Trophoblast cell (in vitro differentiated cells and primary cell): ENCODE measurements around the gene NPL.

Source experiments
- DNase-seq, 2 donors: peaks; one replicate each; pipeline ENCODE4 v3.0.0-alpha.2; 2016
- H2AFZ ChIP-seq: 2 replicates; pipeline ENCODE4 v1.6.1; 2013; ENCODE audit warnings: low read length, moderate library complexity, mild to moderate bottlenecking; ENCODE audit not compliant: insufficient read depth, poor library complexity
- H2AK5ac ChIP-seq: 2 replicates; pipeline ENCODE4 v1.6.1; 2013; ENCODE audit warnings: mild to moderate bottlenecking, low read length
- H2BK120ac ChIP-seq: 2 replicates; pipeline ENCODE4 v1.6.1; 2013; ENCODE audit warnings: low read length, mild to moderate bottlenecking, moderate library complexity; ENCODE audit not compliant: insufficient read depth, poor library complexity
- H2BK12ac ChIP-seq: 2 replicates; pipeline ENCODE4 v1.6.1; 2013; ENCODE audit warnings: mild to moderate bottlenecking, low read length, moderate library complexity
- H2BK5ac ChIP-seq: 2 replicates; pipeline ENCODE4 v1.6.1; 2013; ENCODE audit warnings: low read length, low read depth, moderate library complexity, mild to moderate bottlenecking; ENCODE audit not compliant: poor library complexity
- H3K14ac ChIP-seq: 2 replicates; pipeline ENCODE4 v1.6.1; 2013; ENCODE audit warnings: mild to moderate bottlenecking, low read length
- H3K18ac ChIP-seq: 2 replicates; pipeline ENCODE4 v1.6.1; 2013; ENCODE audit warnings: mild to moderate bottlenecking, low read length
- H3K23ac ChIP-seq: 2 replicates; pipeline ENCODE4 v1.6.1; 2013; ENCODE audit warnings: low read length
- H3K27ac ChIP-seq: 2 replicates; pipeline ENCODE4 v1.5.1; 2013; ENCODE audit warnings: low read depth, mild to moderate bottlenecking, inconsistent platforms, low read length, moderate library complexity
- H3K27me3 ChIP-seq: 2 replicates; pipeline ENCODE4 v1.6.1; 2013; ENCODE audit warnings: inconsistent platforms, mild to moderate bottlenecking, low read length, moderate library complexity; ENCODE audit not compliant: insufficient read depth
- H3K36me3 ChIP-seq, 2 experiments: 1 replicate in 1 of 2; 2 replicates in 1 of 2; pipeline ENCODE4 v1.6.1; 2013; ENCODE audit warnings: low read length in 2 of 2, mild to moderate bottlenecking in 2 of 2, moderate library complexity in 1 of 2; ENCODE audit not compliant: insufficient read depth in 2 of 2, control insufficient read depth in 1 of 2
- H3K4ac ChIP-seq: 2 replicates; pipeline ENCODE4 v1.6.1; 2013; ENCODE audit warnings: low read depth, mild to moderate bottlenecking, low read length, moderate library complexity
- H3K4me1 ChIP-seq, 2 experiments: 1 replicate in 1 of 2; 2 replicates in 1 of 2; pipeline ENCODE4 v1.6.1; 2013; ENCODE audit warnings: low read length in 2 of 2, mild to moderate bottlenecking in 2 of 2, moderate library complexity in 1 of 2; ENCODE audit not compliant: insufficient read depth in 2 of 2, control insufficient read depth in 1 of 2
- H3K4me2 ChIP-seq: 2 replicates; pipeline ENCODE4 v1.6.1; 2013; ENCODE audit warnings: inconsistent platforms, mild to moderate bottlenecking, low read length, moderate library complexity
- H3K4me3 ChIP-seq: 2 replicates; pipeline ENCODE4 v1.5.1; 2013; ENCODE audit warnings: mild to moderate bottlenecking, low read depth, low read length, inconsistent platforms
- H3K79me1 ChIP-seq: one replicate; pipeline ENCODE4 v1.6.1; 2013; ENCODE audit warnings: low read length
- H3K79me2 ChIP-seq: 2 replicates; pipeline ENCODE4 v1.6.1; 2013; ENCODE audit warnings: low read length, mild to moderate bottlenecking; ENCODE audit not compliant: control insufficient read depth, insufficient read depth, poor library complexity
- H3K9ac ChIP-seq: 2 replicates; pipeline ENCODE4 v1.6.1; 2013; ENCODE audit warnings: mild to moderate bottlenecking, low read length
- H3K9me3 ChIP-seq: 2 replicates; pipeline ENCODE4 v1.6.1; 2013; ENCODE audit warnings: low read depth, mild to moderate bottlenecking, control low read depth, inconsistent platforms, low read length; ENCODE audit not compliant: insufficient read depth
- H4K12ac ChIP-seq: 2 replicates; pipeline ENCODE4 v1.6.1; 2013; ENCODE audit warnings: low read depth, mild to moderate bottlenecking, low read length, moderate library complexity
- H4K8ac ChIP-seq: 2 replicates; pipeline ENCODE4 v1.6.1; 2013; ENCODE audit warnings: low read depth, mild to moderate bottlenecking, low read length, moderate library complexity
- H4K91ac ChIP-seq: one replicate; pipeline ENCODE4 v1.6.1; 2013; ENCODE audit warnings: low read depth, mild to moderate bottlenecking, low read length, moderate library complexity
- WGBS: extraction: QIAGEN DNeasy Blood & Tissue Kit; methylation state at CpG from one replicate; pipeline ENCODE4 v1.1.7; 2013; ENCODE audit warnings: missing lambda C conversion rate; ENCODE audit not compliant: insufficient read length, insufficient coverage; ENCODE audit errors: extremely low coverage; 5-methylcytosine and 5-hydroxymethylcytosine counted together

The NPL gene

GRCh38 chr1:182803846-182804245, 14.3 kb downstream of the NPL start:
- Histone ChIP-seq H3K36me3 (no peaks in the 10 kb centered on the region), H2BK12ac (no peak overlapping the region), H4K8ac (no peak overlapping the region), H3K4ac (no peak overlapping the region), H3K4me2 (no peak overlapping the region), H3K4me3 (no peak overlapping the region), H2AK5ac (no peak overlapping the region), H3K27ac (no peak overlapping the region), H3K9me3 (no peaks in the 10 kb centered on the region), H2BK5ac (no peak overlapping the region), H3K79me1 (no peaks in the 10 kb centered on the region), H3K18ac (no peak overlapping the region), H3K27me3 (no peaks in the 10 kb centered on the region), H2BK120ac (no peak overlapping the region), H2AFZ (no peak overlapping the region), H3K9ac (no peak overlapping the region), H3K14ac (no peak overlapping the region), H3K79me2 (no peaks in the 10 kb centered on the region), H3K23ac (no peak overlapping the region), H4K91ac (no peak overlapping the region), H4K12ac (no peak overlapping the region), H3K4me1 (no peaks in the 10 kb centered on the region)
- no CpG with 5 or more reads among the region's 1 CpG for WGBS
- DNase-seq, result no peak

- Histone ChIP-seq H3K4me3 (no peak overlapping the region), H2BK5ac (no peak overlapping the region), H2BK120ac (no peak overlapping the region), H3K27ac (no peak overlapping the region), H3K36me3 (no peaks in the 10 kb centered on the region), H3K23ac (no peak overlapping the region), H3K4ac (no peak overlapping the region), H3K14ac (no peak overlapping the region), H4K91ac (no peak overlapping the region), H3K4me2 (no peak overlapping the region), H3K4me1 (no peaks in the 10 kb centered on the region), H4K8ac (no peak overlapping the region), H3K9ac (no peak overlapping the region), H4K12ac (no peak overlapping the region), H3K79me2 (no peaks in the 10 kb centered on the region), H3K79me1 (no peaks in the 10 kb centered on the region), H3K27me3 (no peaks in the 10 kb centered on the region), H2AK5ac (no peak overlapping the region), H2AFZ (no peak overlapping the region), H3K18ac (no peak overlapping the region), H2BK12ac (no peak overlapping the region), H3K9me3 (no peaks in the 10 kb centered on the region)
- DNase-seq, result no peak
- no CpG with 5 or more reads among the region's 11 CpGs for WGBS
These were observed 16.6 kb downstream of the NPL start for GRCh38 chr1:182806015-182806678.

DNA sequence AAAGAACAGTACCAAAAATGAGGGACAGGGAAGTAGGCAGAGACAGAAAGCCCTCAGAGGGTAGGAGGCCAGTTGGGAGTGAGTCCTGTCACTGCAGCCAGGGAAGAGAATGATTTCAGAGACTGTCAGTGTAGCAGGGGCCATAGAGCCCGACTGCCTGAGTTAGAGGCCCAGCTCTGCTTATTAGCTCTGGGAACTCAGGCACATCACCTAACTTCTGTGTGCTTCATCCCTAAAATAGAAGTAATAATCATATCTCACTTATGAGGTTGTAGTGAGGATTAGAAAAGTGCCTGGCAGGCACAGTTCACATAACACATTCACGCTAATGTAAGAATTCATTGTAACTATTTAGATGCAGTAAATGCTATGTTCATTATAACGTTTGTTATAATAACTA, 18.3 kb downstream of the NPL start:
- Histone ChIP-seq H2BK5ac (no peak overlapping the region), H3K18ac (no peak overlapping the region), H4K91ac (no peak overlapping the region), H3K9me3 (no peaks in the 10 kb centered on the region), H3K23ac (no peak overlapping the region), H3K4ac (no peak overlapping the region), H3K27me3 (no peaks in the 10 kb centered on the region), H3K36me3 (no peaks in the 10 kb centered on the region), H2BK120ac (no peak overlapping the region), H3K4me2 (no peak overlapping the region), H4K12ac (no peak overlapping the region), H3K27ac (no peak overlapping the region), H4K8ac (no peak overlapping the region), H3K14ac (no peak overlapping the region), H2AFZ (no peak overlapping the region), H3K79me1 (no peaks in the 10 kb centered on the region), H3K4me3 (no peak overlapping the region), H3K4me1 (no peaks in the 10 kb centered on the region), H3K9ac (no peak overlapping the region), H2BK12ac (no peak overlapping the region), H3K79me2 (no peaks in the 10 kb centered on the region), H2AK5ac (no peak overlapping the region)
- DNase-seq, result no peak
- WGBS, result no CpG with 5 or more reads among the region's 3 CpGs

- Histone ChIP-seq H2BK5ac (no peak overlapping the region), H3K4me2 (no peak overlapping the region), H3K18ac (no peak overlapping the region), H3K4me1 (no peaks in the 10 kb centered on the region), H3K9me3 (no peaks in the 10 kb centered on the region), H2BK12ac (no peak overlapping the region), H3K79me2 (no peaks in the 10 kb centered on the region), H3K4ac (no peak overlapping the region), H3K23ac (no peak overlapping the region), H2AFZ (no peak overlapping the region), H4K91ac (no peak overlapping the region), H3K79me1 (no peaks in the 10 kb centered on the region), H4K12ac (no peak overlapping the region), H3K4me3 (no peak overlapping the region), H3K9ac (no peak overlapping the region), H2BK120ac (no peak overlapping the region), H4K8ac (no peak overlapping the region), H3K27ac (no peak overlapping the region), H3K27me3 (no peaks in the 10 kb centered on the region), H3K14ac (no peak overlapping the region), H3K36me3 (no peaks in the 10 kb centered on the region), H2AK5ac (no peak overlapping the region)
- peak in 1 of 2 donors; percentile 39 for DNase-seq
- no CpG with 5 or more reads among the region's 3 CpGs for WGBS
These were observed 19.9 kb downstream of the NPL start for GRCh38 chr1:182809414-182809957.
